KOPT-K1 (cell line): ENCODE measurements around the gene STIMATE.

Experiments
- H3K27ac ChIP-seq: fragments of 200-600 bp; sonication (generic); 2 replicates; pipeline ENCODE4 v1.5.1; 2016; ENCODE audit warnings: antibody characterized with exemption, mild to moderate bottlenecking, low read depth, low read length; ENCODE audit not compliant: poor library complexity, severe bottlenecking
- H3K36me3 ChIP-seq: fragments of 200-600 bp; sonication (generic); 2 replicates; pipeline ENCODE4 v1.5.1; 2017; ENCODE audit warnings: antibody characterized with exemption, mild to moderate bottlenecking, low read length, moderate library complexity; ENCODE audit not compliant: insufficient read depth
- H3K9me3 ChIP-seq: fragments of 200-600 bp; sonication (generic); 2 replicates; pipeline ENCODE4 v1.5.1; 2017; ENCODE audit warnings: antibody characterized with exemption, low read length, mild to moderate bottlenecking; ENCODE audit not compliant: insufficient read depth, poor library complexity, severe bottlenecking

STIMATE gene

GRCh38 chr3:52813810-52814209, 83.5 kb downstream of the STIMATE start:
- Histone ChIP-seq H3K9me3 (no peaks in the 10 kb centered on the region), H3K27ac (no peak overlapping the region), H3K36me3 (no peaks in the 10 kb centered on the region)

DNA sequence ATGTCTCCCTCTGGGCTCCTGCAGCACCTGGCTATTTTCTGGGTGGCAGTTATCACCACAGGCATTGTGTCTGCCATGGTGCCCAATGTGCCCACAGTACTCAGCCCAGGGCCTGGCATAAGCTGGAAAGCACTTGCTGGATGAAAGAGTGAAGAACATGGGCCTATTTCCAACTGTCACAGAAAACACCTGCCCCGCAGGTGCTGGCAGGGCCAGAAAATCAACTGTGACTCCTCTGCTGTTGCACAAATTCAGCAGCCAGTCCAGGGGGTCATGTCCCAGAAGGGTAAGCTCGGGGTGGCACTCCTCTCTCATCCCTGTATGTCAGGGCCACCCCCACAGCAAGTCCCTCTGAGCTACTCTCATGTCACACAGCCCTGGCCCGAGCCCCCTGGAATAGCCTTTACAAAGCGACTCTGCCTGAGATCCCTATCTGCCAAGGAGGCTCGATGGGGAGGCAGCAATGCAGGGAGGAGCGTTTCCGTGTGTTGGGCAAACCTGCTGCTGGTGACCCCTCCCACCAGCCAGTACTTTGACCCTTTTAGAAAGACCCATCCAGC, 85.8 kb downstream of the STIMATE start:
- no peaks in the 10 kb centered on the region for H3K9me3 ChIP-seq
- no peaks in the 10 kb centered on the region for H3K36me3 ChIP-seq
- peak overlapping the region; percentile 58 for H3K27ac ChIP-seq

DNA sequence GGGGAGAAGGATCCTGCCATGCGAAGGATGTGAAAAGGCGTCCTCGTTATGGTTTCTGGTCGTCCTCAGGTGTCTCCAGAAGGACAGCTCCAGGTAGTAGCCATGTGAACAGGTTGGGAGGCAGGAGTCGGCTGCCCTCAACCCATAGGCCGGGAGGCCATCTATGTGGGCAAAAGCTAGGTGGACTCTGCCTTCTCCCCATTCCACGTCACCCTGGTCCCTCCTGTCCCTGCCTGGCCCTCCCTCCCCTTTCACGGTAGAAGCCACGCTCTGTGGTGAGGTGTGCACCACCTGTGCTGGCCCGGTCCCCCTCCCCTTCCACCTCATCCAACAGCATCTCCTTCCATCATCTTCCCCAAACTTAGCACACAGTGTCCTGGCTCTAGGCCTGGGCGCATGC, 86.4 kb downstream of the STIMATE start:
- H3K9me3 ChIP-seq, result no peaks in the 10 kb centered on the region
- peak overlapping the region; percentile 58 for H3K27ac ChIP-seq
- no peaks in the 10 kb centered on the region for H3K36me3 ChIP-seq

DNA sequence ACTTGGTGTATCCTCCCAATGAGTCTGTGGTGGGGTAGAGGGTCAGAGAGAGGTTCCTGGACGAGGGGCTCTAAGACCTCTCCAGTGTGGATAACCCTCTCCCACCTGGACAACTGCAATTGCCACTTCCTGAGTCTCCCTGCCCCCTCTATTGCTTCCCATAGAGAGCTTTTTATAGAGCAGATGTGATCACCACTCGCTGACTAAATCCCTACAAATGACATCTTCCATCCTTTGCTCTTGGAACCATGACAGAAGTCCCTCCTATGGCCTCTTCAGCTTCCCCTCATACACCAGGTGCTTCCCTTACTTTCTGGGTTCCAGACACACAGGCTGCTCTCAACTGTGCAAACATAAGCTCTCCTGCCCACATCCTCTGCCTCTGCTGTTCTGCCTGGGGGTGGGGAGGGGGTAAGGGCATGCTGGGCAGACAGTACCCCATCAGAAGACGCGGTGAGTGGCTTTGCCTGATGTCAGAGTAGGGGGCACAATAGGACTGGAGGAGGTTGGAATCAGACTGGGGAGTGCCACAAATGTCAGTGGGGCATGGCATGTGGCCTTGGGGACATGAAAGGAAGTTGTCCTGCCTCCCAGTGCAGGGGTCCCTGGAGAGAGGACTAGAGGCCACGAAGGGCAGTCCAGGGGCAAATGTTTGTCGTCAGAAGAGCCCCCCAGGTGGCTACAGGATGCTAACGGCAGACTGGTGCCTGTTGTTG, 87.5 kb downstream of the STIMATE start:
- Histone ChIP-seq H3K36me3 (no peaks in the 10 kb centered on the region), H3K27ac (peak overlapping the region; percentile 58), H3K9me3 (no peaks in the 10 kb centered on the region)

- Histone ChIP-seq H3K9me3 (no peaks in the 10 kb centered on the region), H3K27ac (peak overlapping the region; percentile 58)
These were observed 88.2 kb downstream of the STIMATE start for GRCh38 chr3:52809149-52809548.

DNA sequence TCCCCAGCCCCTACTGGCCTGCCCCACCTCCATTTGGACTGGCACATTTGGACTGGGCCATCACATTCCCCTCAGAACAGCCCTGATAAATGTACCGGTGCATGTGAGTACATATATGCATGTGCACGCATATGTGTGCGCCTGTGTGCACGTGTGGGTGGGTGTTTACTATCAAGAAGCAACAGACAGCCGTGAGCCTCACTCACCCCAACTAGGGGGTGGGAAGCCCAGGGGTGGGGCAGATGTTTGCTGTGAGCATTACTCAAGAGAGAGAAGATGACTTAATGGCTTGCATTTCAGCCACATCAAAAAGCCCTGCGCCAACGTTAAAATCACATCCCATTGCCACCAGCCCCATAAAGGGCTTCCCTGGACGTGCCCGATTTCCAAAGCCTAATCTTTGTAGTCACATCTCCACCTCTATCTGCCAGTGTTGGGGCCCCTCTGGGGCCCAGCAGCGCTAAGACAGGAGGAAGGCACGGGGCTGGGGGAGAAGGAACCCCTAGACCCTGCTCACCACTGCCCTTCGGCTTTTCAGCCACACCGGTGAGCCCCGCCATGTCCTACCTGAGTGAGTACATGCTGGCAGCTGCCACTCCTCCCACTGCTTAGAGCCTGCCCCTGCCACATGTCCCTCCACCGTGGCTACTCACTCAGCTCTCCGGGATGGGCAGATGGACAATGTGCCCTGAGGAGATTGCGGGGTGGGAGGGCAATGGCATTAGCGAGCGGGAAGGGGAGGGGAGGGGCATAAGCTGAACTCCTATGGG, 91.9 kb downstream of the STIMATE start:
- Histone ChIP-seq H3K9me3 (no peaks in the 10 kb centered on the region), H3K36me3 (no peaks in the 10 kb centered on the region), H3K27ac (no peak overlapping the region)

More at GRCh38 chr3:52809149-52809548, 88.2 kb downstream of the STIMATE start:
- H3K36me3 ChIP-seq, result no peaks in the 10 kb centered on the region

GRCh38 chr3:52801839-52802238, 95.5 kb downstream of the STIMATE start:
- Histone ChIP-seq H3K27ac (no peak overlapping the region), H3K36me3 (no peaks in the 10 kb centered on the region), H3K9me3 (no peaks in the 10 kb centered on the region)

DNA sequence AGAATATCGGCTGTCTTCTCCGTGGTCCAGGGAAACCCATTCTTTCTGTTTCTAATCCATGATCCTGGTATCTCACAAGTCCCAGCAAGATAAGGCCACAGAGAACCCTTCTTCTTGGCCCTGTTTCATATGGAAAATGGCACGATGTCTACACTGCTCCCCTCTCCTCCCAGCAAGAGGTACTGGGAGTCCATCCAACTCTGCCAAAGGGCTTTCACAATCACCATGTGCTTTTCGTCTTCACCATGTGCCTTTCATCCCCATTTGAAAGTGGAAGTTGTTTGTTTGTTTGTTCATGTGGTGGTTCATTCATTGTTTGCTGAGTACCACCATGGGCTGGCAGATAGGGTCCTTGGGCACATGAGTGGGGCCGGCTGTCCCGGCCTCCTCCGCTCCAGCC, 97.3 kb downstream of the STIMATE start:
- H3K9me3 ChIP-seq, result no peaks in the 10 kb centered on the region
- H3K27ac ChIP-seq, result no peak overlapping the region
- H3K36me3 ChIP-seq, result no peaks in the 10 kb centered on the region

DNA sequence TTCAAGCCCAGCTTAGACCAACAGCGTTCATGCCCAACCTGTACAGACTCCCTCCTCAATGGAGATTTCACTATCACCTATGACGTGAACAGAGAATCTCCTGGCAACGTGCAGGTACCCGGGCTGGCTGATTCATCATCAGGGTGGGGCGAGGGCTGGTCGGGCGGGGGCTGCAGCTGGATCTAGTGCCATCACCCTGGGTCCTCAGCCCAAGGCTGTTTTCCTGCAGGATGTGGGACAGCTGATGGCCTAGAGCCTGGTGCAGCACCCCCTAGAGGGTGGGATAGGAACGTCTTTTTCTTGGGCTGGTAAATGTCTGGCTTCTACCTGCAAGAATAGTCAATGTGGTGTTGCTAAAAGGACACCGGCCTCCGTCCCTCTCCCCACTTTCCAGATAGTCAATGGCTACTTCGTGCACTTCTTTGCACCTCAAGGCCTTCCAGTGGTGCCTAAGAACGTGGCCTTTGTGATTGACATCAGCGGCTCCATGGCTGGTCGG, 98.3 kb downstream of the STIMATE start:
- Histone ChIP-seq H3K9me3 (no peaks in the 10 kb centered on the region), H3K27ac (no peak overlapping the region), H3K36me3 (no peaks in the 10 kb centered on the region)

DNA sequence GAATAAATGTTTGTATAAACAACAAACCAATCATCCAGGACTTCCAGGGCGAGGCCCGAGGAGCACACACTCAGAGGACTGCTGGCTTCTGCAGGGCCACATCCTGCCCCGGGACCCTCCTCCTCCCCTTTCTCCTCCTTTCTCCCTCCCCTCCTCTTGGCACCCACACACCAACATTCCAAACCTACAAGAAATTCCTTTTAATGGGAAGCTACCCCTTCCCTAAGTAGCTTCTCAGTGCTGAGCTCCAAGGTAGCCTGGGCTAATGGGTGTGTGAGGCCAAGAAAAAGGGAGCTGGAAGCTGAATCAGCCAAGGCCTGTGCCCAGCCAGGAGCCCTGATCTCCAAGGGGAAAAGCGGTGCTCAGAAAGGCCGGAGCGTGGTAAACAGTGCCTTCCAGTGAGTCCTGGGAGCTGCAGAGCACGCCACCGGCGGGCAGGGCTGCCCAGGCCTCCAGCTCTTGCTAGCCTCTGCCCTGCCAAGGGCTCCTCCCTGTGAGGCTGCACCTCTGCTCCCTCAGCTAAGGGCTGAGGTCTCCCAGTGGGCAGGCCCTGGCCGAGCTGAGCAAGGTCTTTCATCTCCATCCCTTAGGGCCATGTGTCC, 98.9 kb downstream of the STIMATE start:
- H3K9me3 ChIP-seq, result no peaks in the 10 kb centered on the region
- H3K27ac ChIP-seq, result no peak overlapping the region
- H3K36me3 ChIP-seq, result no peaks in the 10 kb centered on the region

DNA sequence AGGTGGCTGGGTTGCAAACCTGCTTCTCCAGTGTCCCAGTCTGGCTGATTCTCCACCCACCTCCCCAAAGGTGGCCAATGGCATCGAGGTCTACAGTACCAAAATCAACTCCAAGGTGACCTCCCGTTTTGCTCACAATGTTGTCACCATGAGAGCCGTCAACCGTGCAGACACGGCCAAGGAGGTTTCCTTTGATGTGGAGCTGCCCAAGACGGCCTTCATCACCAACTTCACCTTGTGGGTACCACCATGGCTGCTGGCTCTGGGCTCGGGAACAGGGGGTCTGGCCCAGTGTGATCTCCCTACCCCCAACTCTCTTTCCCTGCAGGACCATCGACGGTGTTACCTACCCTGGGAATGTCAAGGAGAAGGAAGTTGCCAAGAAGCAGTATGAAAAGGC, 100.9 kb downstream of the STIMATE start:
- H3K36me3 ChIP-seq, result no peaks in the 10 kb centered on the region

GRCh38 chr3:52795298-52795900, 101.9 kb downstream of the STIMATE start:
- Histone ChIP-seq H3K9me3 (no peaks in the 10 kb centered on the region), H3K36me3 (no peaks in the 10 kb centered on the region), H3K27ac (no peak overlapping the region)

More for the DNA sequence above, 100.9 kb downstream of the STIMATE start:
- H3K9me3 ChIP-seq, result no peaks in the 10 kb centered on the region
- H3K27ac ChIP-seq, result no peak overlapping the region

- Histone ChIP-seq H3K36me3 (no peaks in the 10 kb centered on the region), H3K9me3 (no peaks in the 10 kb centered on the region), H3K27ac (no peak within 1 kb of the TSS)
These were observed 102.7 kb downstream of the STIMATE start, which contains the start of gene ITIH3 for GRCh38 chr3:52794612-52795099. ITIH3 (plus strand) TSS chr3:52794796; CDS start chr3:52794804, 8 bp downstream.

DNA sequence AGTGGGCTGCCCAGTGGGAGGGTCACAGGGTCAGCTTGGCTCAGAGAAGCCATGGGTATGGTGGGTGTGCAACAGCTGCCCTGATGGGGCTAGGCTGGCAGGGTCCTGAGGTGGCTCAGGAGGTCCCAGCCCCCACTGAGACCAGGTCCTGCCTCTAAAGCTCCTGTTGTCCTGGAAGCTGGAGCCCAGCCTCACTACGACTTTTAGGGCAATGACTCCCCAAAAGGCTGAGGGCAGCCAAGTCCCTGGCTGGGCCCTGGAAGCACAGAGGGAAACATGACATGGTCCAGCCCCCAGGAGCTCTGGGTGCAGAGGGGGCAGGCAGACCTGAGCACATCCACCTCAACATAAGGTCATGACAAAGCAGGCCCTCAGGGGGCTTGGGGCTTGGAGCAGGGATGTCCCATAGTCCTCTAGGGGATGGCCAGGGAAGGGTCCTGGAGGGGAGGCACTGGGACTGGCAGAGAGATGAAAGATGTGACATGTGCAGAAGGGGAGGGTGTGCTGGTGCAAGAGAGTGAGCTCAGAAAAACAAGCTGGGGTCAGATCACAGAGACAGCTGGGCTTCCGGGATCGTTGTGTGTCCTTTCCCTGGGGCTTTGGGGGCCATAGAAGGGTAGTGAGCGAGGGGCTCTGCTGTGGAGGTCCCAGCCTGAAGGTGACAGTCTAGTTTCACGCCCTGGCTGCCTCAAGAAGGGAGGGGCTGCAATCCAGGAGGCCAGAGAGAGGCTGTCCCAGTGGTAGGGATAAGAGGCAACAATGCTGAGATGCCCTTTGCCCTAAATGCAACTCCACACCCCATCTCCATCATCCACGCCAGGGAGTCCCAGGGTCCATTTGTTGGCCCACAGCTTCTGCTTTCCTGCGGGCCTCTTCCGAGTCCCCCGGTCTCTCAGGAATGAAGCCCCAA, 103.4 kb downstream of the STIMATE start:
- H3K36me3 ChIP-seq, result no peaks in the 10 kb centered on the region
- no peaks in the 10 kb centered on the region for H3K9me3 ChIP-seq
- H3K27ac ChIP-seq, result no peak overlapping the region
